GM21619 (cell line): ENCODE data around the gene EPHB2.

Experiments
- ATAC-seq: cut with Tn5 transposase; IDR thresholded peaks from one replicate; pipeline ENCODE4 v1.9.1; 2021; ENCODE audit not compliant: unreplicated experiment

The EPHB2 gene

GRCh38 chr1:22796642-22797041 is 86.0 kb downstream of the EPHB2 start:
- no peak for ATAC-seq

- no peak for ATAC-seq
Measured at GRCh38 chr1:22798083-22798482, 87.4 kb downstream of the EPHB2 start.

- ATAC-seq = no peak
Measured at GRCh38 chr1:22799971-22800370, 89.3 kb downstream of the EPHB2 start.

GRCh38 chr1:22800629-22801028 is 90.0 kb downstream of the EPHB2 start:
- no peak for ATAC-seq

- ATAC-seq = no peak
Measured at GRCh38 chr1:22801347-22801746, 90.7 kb downstream of the EPHB2 start.

GRCh38 chr1:22801761-22802160 is 91.1 kb downstream of the EPHB2 start:
- ATAC-seq = no peak

DNA sequence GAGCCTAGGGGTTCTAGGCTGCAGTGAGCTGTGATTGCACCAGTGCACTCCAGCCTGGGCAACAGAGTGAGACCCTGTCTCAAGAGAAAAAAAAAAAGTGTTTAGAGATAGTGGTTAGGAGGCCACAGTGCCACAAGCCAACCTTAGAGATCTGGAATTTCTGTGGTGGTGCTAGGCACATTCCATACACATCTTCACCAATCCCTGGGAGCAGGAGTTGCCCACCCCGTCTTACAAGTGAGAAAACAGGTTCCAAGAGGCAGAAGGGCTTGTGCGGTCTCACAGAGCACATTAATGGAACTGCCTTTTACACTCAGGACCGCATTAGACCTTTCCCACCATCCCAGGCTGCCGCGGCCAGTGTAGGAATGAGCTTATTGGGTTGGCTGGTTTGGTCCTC is 93.2 kb downstream of the EPHB2 start:
- no peak for ATAC-seq

GRCh38 chr1:22804406-22804805 is 93.8 kb downstream of the EPHB2 start:
- ATAC-seq = no peak

GRCh38 chr1:22804969-22805671 is 94.5 kb downstream of the EPHB2 start:
- no peak for ATAC-seq

DNA sequence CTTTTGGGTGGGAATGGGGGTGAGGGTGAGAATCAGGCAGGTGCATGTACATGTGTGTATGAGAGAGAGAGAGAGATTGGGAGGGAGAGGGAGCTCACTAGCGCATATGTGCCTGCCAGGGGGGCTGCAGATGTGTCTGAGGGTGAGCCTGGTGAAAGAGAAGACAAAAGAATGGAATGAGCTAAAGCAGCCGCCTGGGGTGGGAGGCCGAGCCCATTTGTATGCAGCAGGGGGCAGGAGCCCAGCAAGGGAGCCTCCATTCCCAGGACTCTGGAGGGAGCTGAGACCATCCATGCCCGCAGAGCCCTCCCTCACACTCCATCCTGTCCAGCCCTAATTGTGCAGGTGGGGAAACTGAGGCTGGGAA is 95.0 kb downstream of the EPHB2 start:
- no peak for ATAC-seq

DNA sequence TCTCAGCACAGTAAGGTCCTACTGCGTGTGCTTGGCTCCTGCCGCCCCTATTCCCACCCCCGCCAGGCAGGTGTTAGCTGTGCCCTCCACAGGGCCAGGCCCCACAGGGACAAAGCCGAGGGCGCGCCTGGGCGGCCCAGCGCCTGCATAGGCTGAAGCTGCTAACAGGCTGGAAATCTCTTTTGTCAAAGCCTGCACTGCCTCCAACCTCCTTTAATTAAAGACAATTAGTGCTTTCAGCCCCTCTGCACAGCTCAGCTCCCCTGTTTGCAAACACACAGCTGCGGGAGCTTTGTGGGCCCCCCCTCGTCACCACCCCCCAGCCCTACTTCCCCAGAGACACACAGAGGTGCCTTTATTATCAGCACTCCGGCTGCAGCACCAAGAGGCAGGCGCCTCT is 95.9 kb downstream of the EPHB2 start:
- ATAC-seq = no peak

GRCh38 chr1:22807340-22807739 is 96.7 kb downstream of the EPHB2 start:
- ATAC-seq = no peak

- no peak for ATAC-seq
Measured at GRCh38 chr1:22808186-22808675, 97.6 kb downstream of the EPHB2 start.

- ATAC-seq = no peak
Measured at GRCh38 chr1:22808676-22809483, 98.2 kb downstream of the EPHB2 start.

DNA sequence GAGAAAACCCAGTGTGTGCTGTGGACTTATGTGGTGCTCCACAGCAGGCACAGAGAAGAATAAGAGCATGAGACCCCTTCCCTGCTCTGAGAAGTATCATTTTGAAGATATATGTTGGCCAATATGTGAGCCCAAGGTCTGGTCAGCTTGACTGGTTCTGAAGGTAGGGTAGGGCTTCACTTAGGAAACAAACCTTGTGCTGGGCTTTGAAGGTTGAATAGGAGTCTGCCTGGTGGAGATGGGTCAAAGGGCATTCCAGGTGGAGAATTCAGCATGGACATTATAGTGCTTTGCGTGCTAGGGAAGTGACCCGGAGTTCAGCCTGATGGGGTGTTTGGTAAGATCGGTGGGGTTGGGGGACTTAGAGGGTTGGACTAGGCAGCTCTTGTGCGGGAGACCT is 99.1 kb downstream of the EPHB2 start:
- ATAC-seq = no peak

GRCh38 chr1:22810378-22810777 is 99.7 kb downstream of the EPHB2 start:
- ATAC-seq = no peak

GRCh38 chr1:22812092-22812880 is 101.6 kb downstream of the EPHB2 start:
- no peak for ATAC-seq

GRCh38 chr1:22812993-22813790 is 102.6 kb downstream of the EPHB2 start:
- ATAC-seq = no peak

- ATAC-seq = no peak
Measured at GRCh38 chr1:22814176-22815042, 103.8 kb downstream of the EPHB2 start.

DNA sequence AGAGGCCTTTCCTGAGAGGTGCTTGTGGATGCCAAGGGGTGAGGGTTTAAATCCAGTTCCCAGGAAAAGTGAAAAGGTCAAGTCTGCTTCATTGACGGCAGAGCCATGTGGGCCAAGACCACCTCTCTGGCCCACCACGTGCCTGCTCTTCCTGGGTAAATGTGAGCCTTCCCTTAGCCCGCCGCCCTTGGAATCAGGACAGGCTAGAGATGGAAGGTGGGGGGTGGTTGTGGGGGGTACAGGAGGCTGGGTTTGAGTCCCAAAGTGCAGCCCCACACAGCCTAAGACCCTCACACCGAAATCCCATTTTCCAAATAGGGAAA is 104.4 kb downstream of the EPHB2 start:
- ATAC-seq = no peak
